ENCODE data around the gene SLCO6A1.
A peak's percentile ranks its signal among the peaks of the same experiment; 100 is the strongest.

The SLCO6A1 gene

GRCh38 chr5:102539996-102540728 lies 41.4 kb upstream of the SLCO6A1 start:
- H2AFZ ChIP-seq (ENCODE audit: insufficient read depth, low read length, poor library complexity) = no peak overlapping the region

GRCh38 chr5:102539562-102539961 lies 40.8 kb upstream of the SLCO6A1 start:
- H3K18ac ChIP-seq (ENCODE audit: low read length) = no peak overlapping the region
- no peak overlapping the region for H2BK12ac ChIP-seq (ENCODE audit: low read length)
- H3K79me1 ChIP-seq (ENCODE audit: low read length) = no peaks in the 10 kb centered on the region
- no peak overlapping the region for H3K4me3 ChIP-seq (ENCODE audit: low read depth, low read length)
- H3K23ac ChIP-seq (ENCODE audit: low read length) = no peak overlapping the region
- no peak overlapping the region for H3K4me2 ChIP-seq (ENCODE audit: low read length)
- no peak overlapping the region for H2AK5ac ChIP-seq (ENCODE audit: low read length)
- no peak overlapping the region for H3K14ac ChIP-seq (ENCODE audit: low read length)
- H3K27ac ChIP-seq (ENCODE audit: low read depth, low read length) = no peak overlapping the region
- no peak overlapping the region for H3K9ac ChIP-seq (ENCODE audit: low read length)
- no peak for DNase-seq
- no peak overlapping the region for H4K91ac ChIP-seq (ENCODE audit: low read depth, low read length)
- no peak overlapping the region for H3K4ac ChIP-seq (ENCODE audit: low read depth, low read length)
- H3K36me3 ChIP-seq (ENCODE audit: control insufficient read depth in 1 of 2, insufficient read depth in 2 of 2, low read length in 2 of 2) = no peaks in the 10 kb centered on the region
- H4K8ac ChIP-seq (ENCODE audit: low read depth, low read length) = no peak overlapping the region
- no peak overlapping the region for H4K12ac ChIP-seq (ENCODE audit: low read depth, low read length)
- H2AFZ ChIP-seq (ENCODE audit: insufficient read depth, low read length, poor library complexity) = no peak overlapping the region
- H2BK5ac ChIP-seq (ENCODE audit: low read depth, low read length, poor library complexity) = no peak overlapping the region
- H2BK120ac ChIP-seq (ENCODE audit: insufficient read depth, low read length, poor library complexity) = no peak overlapping the region
- no peaks in the 10 kb centered on the region for H3K4me1 ChIP-seq (ENCODE audit: control insufficient read depth in 1 of 2, insufficient read depth in 2 of 2, low read length in 2 of 2)
- no peaks in the 10 kb centered on the region for H3K9me3 ChIP-seq (ENCODE audit: insufficient read depth, low read depth, low read length)
- no peaks in the 10 kb centered on the region for H3K27me3 ChIP-seq (ENCODE audit: insufficient read depth, low read length)
- WGBS (ENCODE audit: extremely low coverage, insufficient coverage, insufficient read length) = no CpG with 5 or more reads among the region's 1 CpG
- no peaks in the 10 kb centered on the region for H3K79me2 ChIP-seq (ENCODE audit: control insufficient read depth, insufficient read depth, low read length, poor library complexity)

More at GRCh38 chr5:102539996-102540728, 41.4 kb upstream of the SLCO6A1 start:
- no peak for DNase-seq
- no peaks in the 10 kb centered on the region for H3K79me1 ChIP-seq (ENCODE audit: low read length)
- H3K79me2 ChIP-seq (ENCODE audit: control insufficient read depth, insufficient read depth, low read length, poor library complexity) = no peaks in the 10 kb centered on the region
- H2BK12ac ChIP-seq (ENCODE audit: low read length) = no peak overlapping the region
- no peak overlapping the region for H4K12ac ChIP-seq (ENCODE audit: low read depth, low read length)
- H4K91ac ChIP-seq (ENCODE audit: low read depth, low read length) = no peak overlapping the region
- no peak overlapping the region for H2BK120ac ChIP-seq (ENCODE audit: insufficient read depth, low read length, poor library complexity)
- H3K27ac ChIP-seq (ENCODE audit: low read depth, low read length) = no peak overlapping the region
- no peak overlapping the region for H3K9ac ChIP-seq (ENCODE audit: low read length)
- no peak overlapping the region for H4K8ac ChIP-seq (ENCODE audit: low read depth, low read length)
- H3K4me3 ChIP-seq (ENCODE audit: low read depth, low read length) = no peak overlapping the region
- no peak overlapping the region for H3K18ac ChIP-seq (ENCODE audit: low read length)
- no peaks in the 10 kb centered on the region for H3K36me3 ChIP-seq (ENCODE audit: control insufficient read depth in 1 of 2, insufficient read depth in 2 of 2, low read length in 2 of 2)
- no CpG with 5 or more reads among the region's 5 CpGs for WGBS (ENCODE audit: extremely low coverage, insufficient coverage, insufficient read length)
- no peaks in the 10 kb centered on the region for H3K4me1 ChIP-seq (ENCODE audit: control insufficient read depth in 1 of 2, insufficient read depth in 2 of 2, low read length in 2 of 2)
- H3K14ac ChIP-seq (ENCODE audit: low read length) = no peak overlapping the region
- no peaks in the 10 kb centered on the region for H3K27me3 ChIP-seq (ENCODE audit: insufficient read depth, low read length)
- no peaks in the 10 kb centered on the region for H3K9me3 ChIP-seq (ENCODE audit: insufficient read depth, low read depth, low read length)
- no peak overlapping the region for H3K4ac ChIP-seq (ENCODE audit: low read depth, low read length)
- no peak overlapping the region for H3K4me2 ChIP-seq (ENCODE audit: low read length)
- no peak overlapping the region for H3K23ac ChIP-seq (ENCODE audit: low read length)
- no peak overlapping the region for H2BK5ac ChIP-seq (ENCODE audit: low read depth, low read length, poor library complexity)
- H2AK5ac ChIP-seq (ENCODE audit: low read length) = no peak overlapping the region

GRCh38 chr5:102537011-102537410 lies 38.2 kb upstream of the SLCO6A1 start:
- Histone ChIP-seq H2AFZ (ENCODE audit: insufficient read depth, low read length, poor library complexity) (no peak overlapping the region), H3K4me2 (ENCODE audit: low read length) (no peak overlapping the region), H2BK120ac (ENCODE audit: insufficient read depth, low read length, poor library complexity) (no peak overlapping the region), H3K4me1 (ENCODE audit: control insufficient read depth in 1 of 2, insufficient read depth in 2 of 2, low read length in 2 of 2) (no peaks in the 10 kb centered on the region), H3K36me3 (ENCODE audit: control insufficient read depth in 1 of 2, insufficient read depth in 2 of 2, low read length in 2 of 2) (no peaks in the 10 kb centered on the region), H3K9ac (ENCODE audit: low read length) (no peak overlapping the region), H3K4me3 (ENCODE audit: low read depth, low read length) (no peak overlapping the region), H4K8ac (ENCODE audit: low read depth, low read length) (no peak overlapping the region), H2BK5ac (ENCODE audit: low read depth, low read length, poor library complexity) (no peak overlapping the region), H3K27ac (ENCODE audit: low read depth, low read length) (no peak overlapping the region), H3K14ac (ENCODE audit: low read length) (no peak overlapping the region), H3K23ac (ENCODE audit: low read length) (no peak overlapping the region), H2AK5ac (ENCODE audit: low read length) (no peak overlapping the region), H4K12ac (ENCODE audit: low read depth, low read length) (no peak overlapping the region), H4K91ac (ENCODE audit: low read depth, low read length) (no peak overlapping the region), H2BK12ac (ENCODE audit: low read length) (no peak overlapping the region), H3K79me2 (ENCODE audit: control insufficient read depth, insufficient read depth, low read length, poor library complexity) (no peaks in the 10 kb centered on the region), H3K9me3 (ENCODE audit: insufficient read depth, low read depth, low read length) (no peaks in the 10 kb centered on the region), H3K4ac (ENCODE audit: low read depth, low read length) (no peak overlapping the region), H3K79me1 (ENCODE audit: low read length) (no peaks in the 10 kb centered on the region), H3K27me3 (ENCODE audit: insufficient read depth, low read length) (no peaks in the 10 kb centered on the region), H3K18ac (ENCODE audit: low read length) (no peak overlapping the region)
- no CpG with 5 or more reads among the region's 1 CpG for WGBS (ENCODE audit: extremely low coverage, insufficient coverage, insufficient read length)
- DNase-seq = no peak

- Histone ChIP-seq H3K4me2 (ENCODE audit: low read length) (no peak overlapping the region), H2BK120ac (ENCODE audit: insufficient read depth, low read length, poor library complexity) (no peak overlapping the region), H2BK12ac (ENCODE audit: low read length) (no peak overlapping the region), H2AK5ac (ENCODE audit: low read length) (no peak overlapping the region), H3K4me3 (ENCODE audit: low read depth, low read length) (no peak overlapping the region), H4K12ac (ENCODE audit: low read depth, low read length) (no peak overlapping the region), H3K36me3 (ENCODE audit: control insufficient read depth in 1 of 2, insufficient read depth in 2 of 2, low read length in 2 of 2) (no peaks in the 10 kb centered on the region), H3K79me1 (ENCODE audit: low read length) (no peaks in the 10 kb centered on the region), H3K9me3 (ENCODE audit: insufficient read depth, low read depth, low read length) (no peaks in the 10 kb centered on the region), H3K79me2 (ENCODE audit: control insufficient read depth, insufficient read depth, low read length, poor library complexity) (no peaks in the 10 kb centered on the region), H3K23ac (ENCODE audit: low read length) (no peak overlapping the region), H4K91ac (ENCODE audit: low read depth, low read length) (no peak overlapping the region), H2AFZ (ENCODE audit: insufficient read depth, low read length, poor library complexity) (no peak overlapping the region), H4K8ac (ENCODE audit: low read depth, low read length) (no peak overlapping the region), H3K4ac (ENCODE audit: low read depth, low read length) (no peak overlapping the region), H3K27me3 (ENCODE audit: insufficient read depth, low read length) (no peaks in the 10 kb centered on the region), H3K14ac (ENCODE audit: low read length) (no peak overlapping the region), H2BK5ac (ENCODE audit: low read depth, low read length, poor library complexity) (no peak overlapping the region), H3K27ac (ENCODE audit: low read depth, low read length) (no peak overlapping the region), H3K4me1 (ENCODE audit: control insufficient read depth in 1 of 2, insufficient read depth in 2 of 2, low read length in 2 of 2) (no peaks in the 10 kb centered on the region), H3K9ac (ENCODE audit: low read length) (no peak overlapping the region), H3K18ac (ENCODE audit: low read length) (no peak overlapping the region)
- DNase-seq = peak in 1 of 2 donors; percentile 28
Observed at GRCh38 chr5:102536323-102536928, 37.6 kb upstream of the SLCO6A1 start.
